Neuronal stem cell (in vitro differentiated cells): ENCODE measurements around the gene PSMB7.

Experiments used
- DNase-seq: peaks from one replicate; pipeline ENCODE4 v3.0.0-alpha.2; 2013; ENCODE audit warnings: low spot score
- H2AFZ ChIP-seq: one replicate; pipeline ENCODE4 v1.6.1; 2013; ENCODE audit warnings: mild to moderate bottlenecking, low read length, inconsistent platforms
- H2AK5ac ChIP-seq: 2 replicates; pipeline ENCODE4 v1.6.1; 2013; ENCODE audit warnings: low read depth, mild to moderate bottlenecking, inconsistent platforms, low read length, moderate library complexity, mixed read lengths
- H2BK120ac ChIP-seq: 2 replicates; pipeline ENCODE4 v1.6.1; 2013; ENCODE audit warnings: low read depth, mild to moderate bottlenecking, inconsistent platforms, low read length, moderate library complexity, mixed read lengths
- H2BK12ac ChIP-seq: one replicate; pipeline ENCODE4 v1.6.1; 2013; ENCODE audit warnings: low read length, inconsistent platforms
- H2BK15ac ChIP-seq: 2 replicates; pipeline ENCODE4 v1.6.1; 2013; ENCODE audit warnings: mild to moderate bottlenecking, low read length, inconsistent platforms, mixed read lengths
- H2BK5ac ChIP-seq: one replicate; pipeline ENCODE4 v1.6.1; 2013; ENCODE audit warnings: inconsistent platforms, mild to moderate bottlenecking, low read length, moderate library complexity
- H3K14ac ChIP-seq: one replicate; pipeline ENCODE4 v1.6.1; 2013; ENCODE audit warnings: low read length, inconsistent platforms
- H3K18ac ChIP-seq: 2 replicates; pipeline ENCODE4 v1.6.1; 2013; ENCODE audit warnings: low read length, inconsistent platforms
- H3K23ac ChIP-seq: 2 replicates; pipeline ENCODE4 v1.6.1; 2013; ENCODE audit warnings: low read depth, mild to moderate bottlenecking, mixed read lengths, low read length, inconsistent platforms; ENCODE audit not compliant: poor library complexity
- H3K27ac ChIP-seq: replicated peaks from 3 replicates; pipeline ENCODE4 v1.5.1; 2013; ENCODE audit warnings: low read length, inconsistent platforms
- H3K27me3 ChIP-seq, 3 experiments: 2 replicates each; pipeline ENCODE4 v1.6.1; 2013; ENCODE audit warnings: low read length in 3 of 3, mild to moderate bottlenecking in 2 of 3, inconsistent platforms in 1 of 3, low read depth in 1 of 3, mixed read lengths in 1 of 3, moderate library complexity in 1 of 3; ENCODE audit not compliant: control insufficient read depth in 3 of 3, insufficient read depth in 3 of 3
- H3K36me3 ChIP-seq, 2 donors: replicated peaks in 1 of 2; 2 replicates each; pipeline ENCODE4 v1.6.1; 2013; ENCODE audit warnings: low read length in 2 of 2; ENCODE audit not compliant: control insufficient read depth in 2 of 2, insufficient read depth in 2 of 2
- H3K4ac ChIP-seq: 2 replicates; pipeline ENCODE4 v1.6.1; 2013; ENCODE audit warnings: inconsistent platforms, mild to moderate bottlenecking, low read length, moderate library complexity
- H3K4me1 ChIP-seq, 2 donors: 1 replicate in 1 of 2; 2 replicates in 1 of 2; pipeline ENCODE4 v1.6.1; 2013; ENCODE audit warnings: low read length in 2 of 2, low read depth in 1 of 2; ENCODE audit not compliant: control insufficient read depth in 2 of 2, insufficient read depth in 1 of 2
- H3K4me2 ChIP-seq: one replicate; pipeline ENCODE4 v1.6.1; 2013; ENCODE audit warnings: mild to moderate bottlenecking, low read length, inconsistent platforms; ENCODE audit not compliant: insufficient read depth, poor library complexity, severe bottlenecking
- H3K4me3 ChIP-seq, 2 donors: 2 replicates each; pipeline ENCODE4 v1.5.1; 2013; ENCODE audit warnings: low read length in 2 of 2, mild to moderate bottlenecking in 2 of 2, inconsistent platforms in 1 of 2, moderate library complexity in 1 of 2
- H3K79me1 ChIP-seq: one replicate; pipeline ENCODE4 v1.6.1; 2013; ENCODE audit warnings: low read depth, mild to moderate bottlenecking, inconsistent platforms, low read length, moderate library complexity
- H3K9ac ChIP-seq: one replicate; pipeline ENCODE4 v1.6.1; 2013; ENCODE audit warnings: mild to moderate bottlenecking, low read depth, low read length, inconsistent platforms; ENCODE audit not compliant: poor library complexity
- H3K9me3 ChIP-seq, 2 donors: replicated peaks in 1 of 2; 2 replicates each; pipeline versions ENCODE3 to v1.6.1; 2013; ENCODE audit warnings: low read length in 2 of 2, mild to moderate bottlenecking in 2 of 2, inconsistent platforms in 1 of 2, low read depth in 1 of 2, mixed read lengths in 1 of 2, moderate library complexity in 1 of 2; ENCODE audit not compliant: control insufficient read depth in 2 of 2, insufficient read depth in 1 of 2
- H4K8ac ChIP-seq: one replicate; pipeline ENCODE4 v1.6.1; 2013; ENCODE audit warnings: low read depth, mild to moderate bottlenecking, inconsistent platforms, low read length, moderate library complexity
- H4K91ac ChIP-seq: one replicate; pipeline ENCODE4 v1.6.1; 2013; ENCODE audit warnings: low read length, low read depth, mild to moderate bottlenecking, inconsistent platforms; ENCODE audit not compliant: poor library complexity
- WGBS, 2 donors: extraction: QIAGEN DNeasy Blood & Tissue Kit; methylation state at CpG; one replicate each; pipeline ENCODE4 v1.1.7; 2013; ENCODE audit warnings: missing lambda C conversion rate in 2 of 2, mixed read lengths in 1 of 2; ENCODE audit not compliant: insufficient read length in 2 of 2, insufficient replicate concordance in 1 of 2; ENCODE audit errors: extremely low coverage in 2 of 2; 5-methylcytosine and 5-hydroxymethylcytosine counted together

PSMB7 gene

DNA sequence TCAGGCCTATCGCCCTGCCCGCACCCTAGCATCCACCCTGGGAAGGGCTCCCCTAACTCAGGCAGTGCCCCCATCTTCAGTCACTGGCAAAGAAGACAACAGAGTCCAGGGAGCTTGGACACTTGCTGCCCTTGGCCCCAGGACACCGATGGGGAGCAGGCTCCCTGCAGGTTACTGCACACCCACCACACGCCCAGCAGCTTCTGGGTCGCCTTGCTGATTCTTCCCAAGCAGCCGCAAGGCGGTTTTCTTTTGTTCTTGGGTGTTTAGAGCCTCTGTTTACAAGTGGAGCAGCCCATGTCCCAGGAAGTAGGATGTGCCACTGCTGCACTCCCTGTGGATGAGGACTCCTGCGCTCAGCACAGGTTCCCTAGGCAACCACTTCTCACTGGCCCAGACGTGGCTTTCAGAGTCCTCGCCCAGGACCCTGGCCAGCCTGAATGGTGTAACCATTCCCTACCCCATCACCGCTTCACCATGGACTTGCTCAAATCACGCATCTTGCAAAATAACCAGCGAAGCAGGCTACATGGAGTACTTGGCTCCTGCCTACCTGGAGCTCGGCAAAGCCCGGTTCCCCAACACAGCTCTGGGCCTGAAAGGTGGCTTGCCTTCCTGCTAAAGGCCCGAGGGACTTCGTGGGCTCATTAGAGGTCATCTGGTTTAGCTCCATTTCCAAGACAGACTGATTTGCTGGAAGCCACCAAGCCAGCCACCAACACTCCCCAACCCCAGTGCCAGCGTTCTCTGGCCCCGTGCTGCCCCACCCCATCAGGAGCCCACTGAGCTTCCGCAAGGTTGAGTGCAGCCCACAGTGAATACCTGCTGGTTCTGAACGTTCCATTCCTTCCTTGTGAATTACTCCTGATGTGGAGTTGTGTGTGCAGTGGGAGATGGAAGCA, 60.0 kb downstream of the PSMB7 start:
- H2BK12ac ChIP-seq = no peak overlapping the region
- H4K91ac ChIP-seq = no peak overlapping the region
- peaks cover 9% of the 10 kb centered on the region for H3K79me1 ChIP-seq
- no peaks in the 10 kb centered on the region for H3K27me3 ChIP-seq
- no peak overlapping the region for H3K4me2 ChIP-seq
- no peak overlapping the region for H4K8ac ChIP-seq
- no peak overlapping the region for H3K9ac ChIP-seq
- H3K4me1 ChIP-seq = peaks cover 5 to 18% of the 10 kb centered on the region in 2 donors
- H3K36me3 ChIP-seq = peaks cover 39 to 93% of the 10 kb centered on the region in 2 donors
- peak overlapping the region in 1 of 2 donors; percentile 3 for H3K4me3 ChIP-seq
- WGBS, 2 donors = no CpG with 5 or more reads among the region's 21 CpGs
- no peak overlapping the region for H3K27ac ChIP-seq
- no peak for DNase-seq
- no peak overlapping the region for H2BK15ac ChIP-seq
- no peak overlapping the region for H3K14ac ChIP-seq
- no peak overlapping the region for H3K18ac ChIP-seq
- no peak overlapping the region for H2BK5ac ChIP-seq
- no peak overlapping the region for H3K4ac ChIP-seq
- no peak overlapping the region for H2BK120ac ChIP-seq
- no peak overlapping the region for H2AK5ac ChIP-seq
- peak overlapping the region; percentile 31 for H3K23ac ChIP-seq
- no peak overlapping the region for H2AFZ ChIP-seq
- no peaks in the 10 kb centered on the region for H3K9me3 ChIP-seq

DNA sequence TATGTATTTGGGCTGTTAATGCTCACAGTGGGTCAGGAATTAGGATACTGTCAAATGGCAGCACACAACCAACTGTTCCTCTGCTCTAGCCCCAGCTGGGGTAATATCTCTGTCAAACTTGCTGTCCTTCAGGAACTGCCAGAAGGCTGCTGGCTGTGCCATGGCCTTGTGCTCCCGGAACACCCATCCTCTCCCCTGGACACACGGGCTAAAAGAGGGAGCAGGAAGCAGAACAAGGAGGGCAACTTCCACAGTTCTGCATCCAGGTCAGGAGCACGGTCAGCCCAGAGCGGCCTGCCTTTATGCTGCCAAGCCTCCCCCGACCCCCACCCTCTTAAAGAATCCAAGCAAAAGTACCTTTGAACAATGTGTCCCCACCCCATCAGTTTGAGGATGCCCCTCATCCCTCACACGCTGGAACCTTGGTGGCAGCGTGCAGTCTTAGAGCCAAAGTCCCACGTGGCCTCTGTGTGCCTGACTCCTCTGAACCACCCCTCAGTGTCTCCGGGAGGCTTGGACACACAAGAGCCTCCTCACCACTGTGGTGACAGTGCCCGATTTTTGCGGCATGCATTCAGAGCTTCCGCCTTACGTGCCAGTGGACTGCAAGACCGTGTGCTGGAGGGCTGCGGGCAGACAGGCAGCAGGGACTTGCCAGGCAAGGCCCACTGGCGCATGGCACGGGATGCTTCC, 60.8 kb downstream of the PSMB7 start:
- no peak overlapping the region for H3K4ac ChIP-seq
- H3K79me1 ChIP-seq = peaks cover 9% of the 10 kb centered on the region
- H2AK5ac ChIP-seq = no peak overlapping the region
- no peak overlapping the region for H3K27ac ChIP-seq
- no peak overlapping the region for H2BK5ac ChIP-seq
- H2AFZ ChIP-seq = no peak overlapping the region
- no peak overlapping the region for H2BK120ac ChIP-seq
- no CpG with 5 or more reads among the region's 17 CpGs for WGBS, 2 donors
- peak overlapping the region; percentile 16 for H3K18ac ChIP-seq
- no peak overlapping the region for H3K14ac ChIP-seq
- no peaks in the 10 kb centered on the region for H3K9me3 ChIP-seq
- peak overlapping the region in 1 of 2 donors; percentile 3 for H3K4me3 ChIP-seq
- peaks cover 40 to 100% of the 10 kb centered on the region in 2 donors for H3K36me3 ChIP-seq
- no peak for DNase-seq
- no peak overlapping the region for H2BK15ac ChIP-seq
- H3K27me3 ChIP-seq = no peaks in the 10 kb centered on the region
- no peak overlapping the region for H4K8ac ChIP-seq
- H3K23ac ChIP-seq = peak overlapping the region; percentile 31
- no peak overlapping the region for H3K4me2 ChIP-seq
- no peak overlapping the region for H4K91ac ChIP-seq
- H3K4me1 ChIP-seq = peaks cover 10 to 24% of the 10 kb centered on the region in 2 donors
- H3K9ac ChIP-seq = no peak overlapping the region
- no peak overlapping the region for H2BK12ac ChIP-seq

DNA sequence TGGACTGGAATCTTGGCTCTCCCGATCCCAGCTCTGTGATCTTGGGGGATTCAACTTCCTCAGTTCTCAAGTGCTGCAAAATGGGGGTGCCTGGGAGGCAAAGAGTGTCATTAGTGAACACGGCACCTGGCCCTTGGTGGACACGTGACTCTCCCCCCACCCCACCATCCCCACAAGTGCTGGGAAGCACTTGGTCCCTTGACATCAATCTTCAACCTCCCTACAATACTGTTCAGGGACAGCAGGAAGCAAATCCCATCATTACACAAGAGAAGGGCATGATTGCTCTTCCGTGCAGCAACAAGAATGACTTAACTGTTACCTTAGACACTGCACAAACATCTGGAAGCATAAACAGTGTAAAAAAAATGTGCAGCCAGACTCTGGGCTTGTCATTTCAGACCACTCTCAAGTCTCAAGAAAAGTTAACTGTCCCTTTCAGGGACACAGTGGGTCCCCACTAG, 61.4 kb downstream of the PSMB7 start:
- Histone ChIP-seq H2BK5ac (no peak overlapping the region), H3K36me3 (peaks cover 40 to 100% of the 10 kb centered on the region in 2 donors), H3K4ac (no peak overlapping the region), H3K4me2 (no peak overlapping the region), H3K23ac (no peak overlapping the region), H3K14ac (no peak overlapping the region), H2BK15ac (no peak overlapping the region), H3K4me1 (peaks cover 10 to 24% of the 10 kb centered on the region in 2 donors), H3K4me3 (no peak overlapping the region), H2AK5ac (no peak overlapping the region), H2AFZ (no peak overlapping the region), H2BK12ac (no peak overlapping the region), H3K27me3 (no peaks in the 10 kb centered on the region), H3K79me1 (peaks cover 10% of the 10 kb centered on the region), H3K9me3 (no peaks in the 10 kb centered on the region), H3K9ac (no peak overlapping the region), H3K18ac (no peak overlapping the region), H4K8ac (no peak overlapping the region), H3K27ac (no peak overlapping the region), H2BK120ac (no peak overlapping the region), H4K91ac (no peak overlapping the region)
- no peak for DNase-seq
- no CpG with 5 or more reads among the region's 4 CpGs for WGBS, 2 donors
